Neural cell (in vitro differentiated cells): ENCODE results near the gene IFT81. TPM values are rescaled to one million over a fixed set of nuclear protein-coding genes. Genes with fewer than 3 reads are reported as not detected.

Experiments used
- H2AFZ ChIP-seq: fragments of 200-600, 300-800 bp; sonication (generic), shearing (Covaris generic); 2 replicates; pipeline ENCODE4 v1.6.0; 2014; ENCODE audit warnings: low read depth, mild to moderate bottlenecking, antibody characterized with exemption, low read length, moderate library complexity
- H3F3A ChIP-seq: fragments of 200-600 bp; shearing (Covaris generic); 2 replicates; pipeline ENCODE4 v1.6.1; 2016; ENCODE audit warnings: mild to moderate bottlenecking, moderate library complexity, mixed read lengths, antibody characterized with exemption, low read length; ENCODE audit not compliant: insufficient read depth, poor library complexity, severe bottlenecking
- H3K27ac ChIP-seq: fragments of 200-600, 300-800 bp; sonication (generic), shearing (Covaris generic); 2 replicates; pipeline ENCODE4 v1.5.1; 2014; ENCODE audit warnings: mild to moderate bottlenecking, low read length, moderate library complexity
- H3K27me3 ChIP-seq: fragments of 300-800, 200-600 bp; sonication (generic), shearing (Covaris generic); 2 replicates; pipeline ENCODE4 v1.6.0; 2014; ENCODE audit warnings: mild to moderate bottlenecking, low read depth, low read length, moderate library complexity; ENCODE audit not compliant: insufficient read depth
- H3K36me3 ChIP-seq: fragments of 300-800, 200-600 bp; sonication (generic), shearing (Covaris generic); 2 replicates; pipeline ENCODE4 v1.5.1; 2014; ENCODE audit warnings: mild to moderate bottlenecking, antibody characterized with exemption, low read length, moderate library complexity; ENCODE audit not compliant: insufficient read depth
- H3K4me2 ChIP-seq: fragments of 300-800, 200-600 bp; sonication (generic), shearing (Covaris generic); 2 replicates; pipeline ENCODE4 v1.6.0; 2014; ENCODE audit warnings: mild to moderate bottlenecking, low read length
- H3K4me3 ChIP-seq: fragments of 300-800, 200-600 bp; sonication (generic), shearing (Covaris generic); 2 replicates; pipeline ENCODE4 v1.5.1; 2014; ENCODE audit warnings: mild to moderate bottlenecking, low read length, moderate library complexity
- H3K79me2 ChIP-seq: fragments of 200-600 bp; shearing (Covaris generic); replicated peaks from 2 replicates; pipeline ENCODE4 v1.6.0; 2014; ENCODE audit warnings: mild to moderate bottlenecking, low read length, moderate library complexity; ENCODE audit not compliant: insufficient read depth
- H3K9ac ChIP-seq: fragments of 300-800, 200-600 bp; sonication (generic), shearing (Covaris generic); 2 replicates; pipeline ENCODE4 v1.6.1; 2016; ENCODE audit warnings: mild to moderate bottlenecking, low read length, mixed read lengths
- H3K9me2 ChIP-seq: fragments of 200-600 bp; shearing (Covaris generic); 2 replicates; pipeline ENCODE4 v1.6.1; 2016; ENCODE audit warnings: mild to moderate bottlenecking, low read length, mixed read lengths; ENCODE audit not compliant: insufficient read depth
- H3K9me3 ChIP-seq: fragments of 200-600, 300-800 bp; sonication (generic), shearing (Covaris generic); 2 replicates; pipeline ENCODE4 v1.6.1; 2016; ENCODE audit warnings: mild to moderate bottlenecking, mixed run types, low read length, moderate library complexity, mixed read lengths
- H4K20me1 ChIP-seq: fragments of 200-600 bp; shearing (Covaris generic); 2 replicates; pipeline ENCODE4 v1.6.1; 2016; ENCODE audit warnings: mild to moderate bottlenecking, mixed run types; ENCODE audit not compliant: insufficient read depth
- CTCF ChIP-seq: fragments of 450-650 bp; IDR thresholded peaks from 2 replicates; pipeline ENCODE4 v1.5.1; 2014; ENCODE audit warnings: antibody characterized with exemption, mild to moderate bottlenecking, moderate library complexity; ENCODE audit not compliant: poor library complexity, severe bottlenecking
- EP300 ChIP-seq: fragments of 450-650 bp; conservative IDR thresholded peaks from 2 replicates; pipeline ENCODE4 v1.6.1; 2014; ENCODE audit warnings: antibody characterized with exemption, mild to moderate bottlenecking, moderate library complexity; ENCODE audit not compliant: poor library complexity, severe bottlenecking
- EZH2 ChIP-seq: fragments of 200-600, 300-800 bp; shearing (Covaris generic), sonication (generic); IDR thresholded peaks from 2 replicates; pipeline ENCODE4 v1.6.1; 2014; ENCODE audit warnings: antibody characterized with exemption, low read length, borderline replicate concordance, mild to moderate bottlenecking; ENCODE audit not compliant: insufficient read depth, poor library complexity, severe bottlenecking
- MXI1 ChIP-seq: fragments of 450-650 bp; conservative IDR thresholded peaks from 2 replicates; pipeline ENCODE4 v1.6.1; 2014; ENCODE audit warnings: antibody characterized with exemption, mild to moderate bottlenecking; ENCODE audit not compliant: poor library complexity, severe bottlenecking
- POLR2AphosphoS5 ChIP-seq: IDR thresholded peaks from 2 replicates; pipeline ENCODE4 v1.6.1; 2012
- RAD21 ChIP-seq: fragments of 450-650 bp; conservative IDR thresholded peaks from 2 replicates; pipeline ENCODE4 v1.6.1; 2014; ENCODE audit warnings: antibody characterized with exemption, mild to moderate bottlenecking, moderate library complexity
- REST ChIP-seq: IDR thresholded peaks from 2 replicates; pipeline ENCODE4 v1.6.1; 2012; ENCODE audit warnings: borderline replicate concordance
- SMC3 ChIP-seq: fragments of 450-650 bp; conservative IDR thresholded peaks from 2 replicates; pipeline ENCODE4 v1.6.1; 2014; ENCODE audit warnings: antibody characterized with exemption, mild to moderate bottlenecking, moderate library complexity; ENCODE audit not compliant: poor library complexity
- TAF1 ChIP-seq: IDR thresholded peaks from 2 replicates; pipeline ENCODE4 v1.6.1; 2012; ENCODE audit warnings: low read depth
- polyA plus RNA-seq: library from polyadenylated mRNA; depleted of rRNA; stranded (reverse); fragments of >200 nt; gene quantifications from 2 replicates; pipeline ENCODE4 v1.2.3, GENCODE V29; 2014

The IFT81 gene
- polyA plus RNA-seq, 1 donor from 2014 or later, result 120 TPM

GRCh38 chr12:110198386-110198785 lies 74.2 kb downstream of the IFT81 start:
- peak overlapping the region; percentile 83 for H3K27ac ChIP-seq
- no peaks in the 10 kb centered on the region for H3K79me2 ChIP-seq
- no peak overlapping the region for H3K4me2 ChIP-seq
- H3K9me2 ChIP-seq, result no peaks in the 10 kb centered on the region
- H2AFZ ChIP-seq, result no peak overlapping the region
- H3K4me3 ChIP-seq, result no peak overlapping the region
- H4K20me1 ChIP-seq, result no peaks in the 10 kb centered on the region
- no peaks in the 10 kb centered on the region for H3F3A ChIP-seq
- no peaks in the 10 kb centered on the region for H3K9me3 ChIP-seq
- peaks cover 5% of the 10 kb centered on the region for H3K36me3 ChIP-seq
- no peak overlapping the region for H3K9ac ChIP-seq
- no peaks in the 10 kb centered on the region for H3K27me3 ChIP-seq
- TF ChIP-seq SMC3 (no peak), REST (no peak), MXI1 (no peak), EP300 (no peak), POLR2AphosphoS5 (no peak), CTCF (no peak), RAD21 (no peak), TAF1 (no peak), EZH2 (no peak)

GRCh38 chr12:110199339-110200123 lies 75.4 kb downstream of the IFT81 start:
- H3K27ac ChIP-seq, result peak overlapping the region; percentile 83
- H3K4me3 ChIP-seq, result peak overlapping the region; percentile 29
- no peaks in the 10 kb centered on the region for H3K9me3 ChIP-seq
- no peak overlapping the region for H2AFZ ChIP-seq
- H3K27me3 ChIP-seq, result no peaks in the 10 kb centered on the region
- no peaks in the 10 kb centered on the region for H3F3A ChIP-seq
- H3K9me2 ChIP-seq, result no peaks in the 10 kb centered on the region
- H3K4me2 ChIP-seq, result peak overlapping the region; percentile 28
- no peaks in the 10 kb centered on the region for H3K79me2 ChIP-seq
- peak overlapping the region; percentile 50 for H3K9ac ChIP-seq
- H4K20me1 ChIP-seq, result no peaks in the 10 kb centered on the region
- H3K36me3 ChIP-seq, result no peaks in the 10 kb centered on the region
- TF ChIP-seq POLR2AphosphoS5 (peak; percentile 51), REST (peak; percentile 46), EP300 (peak; percentile 48), EZH2 (no peak)
